ENCODE results near the gene CXCL13.

The CXCL13 gene

DNA sequence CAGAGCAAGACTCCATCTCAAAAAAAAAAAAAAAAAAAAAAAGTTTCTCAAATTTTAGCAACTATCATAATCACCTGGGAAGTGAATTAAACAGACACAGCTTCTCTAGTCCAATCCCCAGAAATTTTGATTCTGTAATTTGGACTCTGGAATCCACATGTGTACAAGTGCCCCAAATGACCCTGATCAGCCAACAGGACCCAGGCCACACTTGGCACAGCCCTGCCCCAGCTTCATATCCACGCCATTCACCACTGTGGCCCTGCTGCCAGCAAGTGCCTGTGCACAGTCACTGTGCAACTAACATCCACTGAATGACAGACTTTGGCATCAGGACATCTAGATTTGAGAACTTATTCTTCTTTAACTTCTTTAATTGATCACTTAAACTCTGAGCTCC is 14.1 kb upstream of the CXCL13 start:
- H3K27ac ChIP-seq: no peak overlapping the region
- TF ChIP-seq, protein P1, sequence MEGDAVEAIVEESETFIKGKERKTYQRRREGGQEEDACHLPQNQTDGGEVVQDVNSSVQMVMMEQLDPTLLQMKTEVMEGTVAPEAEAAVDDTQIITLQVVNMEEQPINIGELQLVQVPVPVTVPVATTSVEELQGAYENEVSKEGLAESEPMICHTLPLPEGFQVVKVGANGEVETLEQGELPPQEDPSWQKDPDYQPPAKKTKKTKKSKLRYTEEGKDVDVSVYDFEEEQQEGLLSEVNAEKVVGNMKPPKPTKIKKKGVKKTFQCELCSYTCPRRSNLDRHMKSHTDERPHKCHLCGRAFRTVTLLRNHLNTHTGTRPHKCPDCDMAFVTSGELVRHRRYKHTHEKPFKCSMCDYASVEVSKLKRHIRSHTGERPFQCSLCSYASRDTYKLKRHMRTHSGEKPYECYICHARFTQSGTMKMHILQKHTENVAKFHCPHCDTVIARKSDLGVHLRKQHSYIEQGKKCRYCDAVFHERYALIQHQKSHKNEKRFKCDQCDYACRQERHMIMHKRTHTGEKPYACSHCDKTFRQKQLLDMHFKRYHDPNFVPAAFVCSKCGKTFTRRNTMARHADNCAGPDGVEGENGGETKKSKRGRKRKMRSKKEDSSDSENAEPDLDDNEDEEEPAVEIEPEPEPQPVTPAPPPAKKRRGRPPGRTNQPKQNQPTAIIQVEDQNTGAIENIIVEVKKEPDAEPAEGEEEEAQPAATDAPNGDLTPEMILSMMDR (IDR thresholded peaks at IDR 0.05): no peak
- TF ChIP-seq ZFX (IDR thresholded peaks at IDR 0.05; ENCODE audit: borderline replicate concordance): no peak

DNA sequence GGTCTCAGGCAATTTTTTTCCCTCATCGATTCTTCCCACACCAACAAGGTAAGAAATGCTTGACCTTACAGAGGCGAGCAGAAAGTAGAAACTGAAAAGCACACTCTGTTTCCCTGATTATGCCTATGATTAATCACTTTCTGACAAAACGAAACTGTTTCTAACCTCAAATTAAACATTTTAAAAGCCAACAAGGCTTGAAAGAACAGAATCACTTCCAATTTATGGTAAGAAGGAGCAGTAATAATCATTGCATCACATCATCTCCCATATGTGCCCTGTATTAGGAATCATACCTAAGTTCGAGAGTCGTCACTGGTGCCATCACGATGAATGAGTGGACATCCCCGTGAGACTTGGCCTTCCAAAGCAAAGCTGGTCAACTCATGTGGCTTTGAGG is 12.5 kb upstream of the CXCL13 start:
- TF ChIP-seq, protein P1 (IDR thresholded peaks at IDR 0.05): no peak
- no peak for TF ChIP-seq ZFX (IDR thresholded peaks at IDR 0.05; ENCODE audit: borderline replicate concordance)
- no peak overlapping the region for H3K27ac ChIP-seq

DNA sequence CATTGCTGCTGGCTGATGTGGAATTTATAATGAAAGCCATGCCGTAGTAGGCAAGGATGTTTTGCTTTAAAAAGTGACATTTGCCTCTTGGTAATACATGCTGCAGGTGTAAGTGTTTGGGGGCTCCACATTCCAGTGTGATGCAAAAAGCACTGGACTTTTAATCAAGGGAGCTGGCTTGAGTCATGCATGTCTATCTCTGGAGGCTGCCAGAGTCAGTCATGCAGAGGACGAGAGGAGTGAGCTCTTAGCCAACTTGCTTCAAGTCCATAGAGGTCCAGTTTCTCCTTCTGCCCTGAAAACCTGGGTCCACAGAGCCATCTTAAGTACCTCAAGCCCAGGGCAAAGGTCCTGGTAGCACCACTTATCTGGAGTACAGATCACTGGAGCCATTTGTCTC is 11.6 kb upstream of the CXCL13 start:
- TF ChIP-seq ZFX (IDR thresholded peaks at IDR 0.05; ENCODE audit: borderline replicate concordance): no peak
- TF ChIP-seq, protein P1 (IDR thresholded peaks at IDR 0.05): no peak
- no peak overlapping the region for H3K27ac ChIP-seq

DNA sequence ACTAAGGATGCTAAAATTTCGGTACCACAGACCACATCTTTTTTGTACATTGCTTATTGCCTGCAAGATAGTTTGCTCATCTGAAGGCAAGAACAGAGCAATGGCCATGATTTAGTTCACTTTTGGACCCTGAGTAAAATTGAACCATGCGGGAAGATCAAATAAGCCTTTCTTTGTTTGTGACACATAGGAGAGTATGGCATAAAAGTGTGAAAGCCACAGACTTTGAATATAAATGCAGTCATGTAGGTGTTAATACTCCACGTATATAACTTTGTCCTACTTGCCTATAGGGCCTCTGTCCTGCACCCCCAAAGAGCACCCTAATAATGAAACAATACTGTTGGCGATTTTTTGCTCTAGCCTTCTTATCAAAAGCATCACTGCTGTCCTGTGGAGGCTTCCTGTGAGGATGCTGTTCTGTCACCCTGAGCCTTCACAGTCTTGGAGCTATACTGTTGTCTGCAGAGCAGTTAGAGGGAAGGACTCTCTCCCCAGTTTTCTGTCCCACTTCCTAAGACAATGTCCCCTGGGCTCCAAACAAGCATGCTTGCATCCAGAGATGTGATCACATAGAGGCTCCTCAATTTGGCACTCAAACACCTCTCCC is 10.2 kb upstream of the CXCL13 start:
- no peak for TF ChIP-seq ZFX (IDR thresholded peaks at IDR 0.05; ENCODE audit: borderline replicate concordance)
- TF ChIP-seq, protein P1 (IDR thresholded peaks at IDR 0.05): no peak
- H3K27ac ChIP-seq: no peak overlapping the region

DNA sequence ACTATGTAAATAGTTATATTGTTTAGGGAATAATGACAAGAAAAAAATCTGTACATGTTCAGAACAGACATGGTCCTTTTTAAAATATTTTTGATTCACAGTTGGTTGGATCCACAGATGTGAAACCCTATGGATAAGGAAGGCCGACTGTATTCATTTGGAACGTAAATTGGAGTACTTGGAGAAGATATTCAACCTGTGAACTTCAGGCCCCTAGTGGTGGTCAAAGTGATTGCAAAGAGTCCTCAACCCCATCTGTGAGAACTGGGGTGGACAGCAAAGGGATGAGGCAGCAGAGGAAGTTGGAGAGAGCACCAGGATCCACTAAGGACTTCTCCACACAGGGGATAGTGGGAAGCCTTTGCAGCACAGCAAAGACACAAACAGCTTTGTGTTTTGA is 6.2 kb upstream of the CXCL13 start:
- no peak overlapping the region for H3K27ac ChIP-seq
- TF ChIP-seq ZFX (IDR thresholded peaks at IDR 0.05; ENCODE audit: borderline replicate concordance): no peak
- TF ChIP-seq, protein P1 (IDR thresholded peaks at IDR 0.05): peak; percentile 69

DNA sequence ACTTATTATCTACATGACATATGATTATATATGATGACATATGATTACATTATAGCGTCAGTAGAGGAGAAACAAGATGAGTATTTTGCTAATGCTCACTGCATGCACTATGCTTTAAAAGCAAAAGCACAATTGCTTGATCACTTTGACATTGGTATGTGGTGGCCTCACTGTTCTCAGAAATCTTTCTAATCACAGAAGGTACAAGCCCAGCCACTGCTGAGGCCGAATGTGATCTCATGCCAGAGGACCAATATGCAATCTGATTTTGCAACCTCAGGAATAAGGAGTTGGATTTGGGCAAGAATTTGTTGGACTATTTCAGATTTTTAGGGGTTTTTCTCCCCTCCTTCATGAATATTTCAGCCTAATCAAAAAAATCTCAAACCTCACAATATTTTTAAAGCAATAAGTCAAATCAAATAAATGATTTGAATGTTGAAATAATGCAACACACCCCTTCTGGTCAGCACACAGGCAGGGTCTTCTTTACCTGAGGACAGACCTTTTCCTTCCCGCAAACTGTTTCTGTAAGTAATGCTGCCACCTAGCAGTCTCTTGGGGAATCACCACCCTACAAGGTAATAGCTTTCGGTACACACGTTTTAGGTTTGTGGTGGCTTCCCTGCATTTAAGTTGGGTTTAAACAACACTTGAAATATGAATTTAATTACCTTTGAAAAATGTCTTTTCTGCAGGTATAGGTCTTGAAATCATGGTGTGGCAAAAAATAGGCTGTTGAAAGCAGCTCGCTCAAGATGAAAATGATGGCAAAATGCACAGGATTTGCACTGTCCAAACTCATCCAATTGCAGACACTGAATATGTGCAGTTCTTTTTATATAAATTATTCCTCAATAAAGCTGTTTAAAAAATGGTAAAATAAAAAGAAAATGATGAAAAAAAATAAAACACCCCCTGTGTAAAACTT is 4.8 kb upstream of the CXCL13 start:
- H3K27ac ChIP-seq: no peak overlapping the region
- TF ChIP-seq, protein P1 (IDR thresholded peaks at IDR 0.05): peak; percentile 90
- TF ChIP-seq ZFX (IDR thresholded peaks at IDR 0.05; ENCODE audit: borderline replicate concordance): no peak

Data from 22Rv1 (cell line).